ENCODE measurements around the gene RPS6KA4.
"Not testable (repeated sequence)": the region's sequence is repeated elsewhere in the genome, so short reads cannot be mapped to it uniquely, and the experiment has no call there.

The RPS6KA4 gene

GRCh38 chr11:64407630-64408029 is 48.7 kb downstream of the RPS6KA4 start:
- DNase-seq: no peak
- TF ChIP-seq POLR2A (IDR thresholded peaks at IDR 0.05; ENCODE audit: low read length) (no peak), GATA1 (IDR thresholded peaks at IDR 0.05; ENCODE audit: low read depth, low read length) (no peak)

GRCh38 chr11:64409278-64409677 is 50.3 kb downstream of the RPS6KA4 start:
- DNase-seq: no peak
- TF ChIP-seq GATA1 (IDR thresholded peaks at IDR 0.05; ENCODE audit: low read depth, low read length) (no peak), POLR2A (IDR thresholded peaks at IDR 0.05; ENCODE audit: low read length) (no peak)

- no peak for TF ChIP-seq POLR2A (IDR thresholded peaks at IDR 0.05; ENCODE audit: low read length)
- no peak for TF ChIP-seq GATA1 (IDR thresholded peaks at IDR 0.05; ENCODE audit: low read depth, low read length)
- DNase-seq: no peak
Observed at GRCh38 chr11:64409707-64410403, 50.9 kb downstream of the RPS6KA4 start.

GRCh38 chr11:64410404-64410734 is 51.4 kb downstream of the RPS6KA4 start:
- TF ChIP-seq POLR2A (IDR thresholded peaks at IDR 0.05; ENCODE audit: low read length) (no peak), GATA1 (IDR thresholded peaks at IDR 0.05; ENCODE audit: low read depth, low read length) (no peak)
- DNase-seq: no peak

- TF ChIP-seq POLR2A (IDR thresholded peaks at IDR 0.05; ENCODE audit: low read length): no peak
- TF ChIP-seq GATA1 (IDR thresholded peaks at IDR 0.05; ENCODE audit: low read depth, low read length): no peak
- no peak for DNase-seq
Observed at GRCh38 chr11:64413417-64413816, 54.5 kb downstream of the RPS6KA4 start.

GRCh38 chr11:64415286-64415685 is 56.3 kb downstream of the RPS6KA4 start:
- TF ChIP-seq POLR2A (IDR thresholded peaks at IDR 0.05; ENCODE audit: low read length) (no peak), GATA1 (IDR thresholded peaks at IDR 0.05; ENCODE audit: low read depth, low read length) (no peak)
- DNase-seq: no peak

GRCh38 chr11:64415996-64416728 is 57.2 kb downstream of the RPS6KA4 start:
- no peak for DNase-seq
- no peak for TF ChIP-seq GATA1 (IDR thresholded peaks at IDR 0.05; ENCODE audit: low read depth, low read length)
- TF ChIP-seq POLR2A (IDR thresholded peaks at IDR 0.05; ENCODE audit: low read length): no peak

- DNase-seq: not testable (repeated sequence)
Observed at GRCh38 chr11:64418233-64418632, 59.3 kb downstream of the RPS6KA4 start.

GRCh38 chr11:64419257-64419790 is 60.4 kb downstream of the RPS6KA4 start:
- TF ChIP-seq POLR2A (IDR thresholded peaks at IDR 0.05; ENCODE audit: low read length) (no peak), GATA1 (IDR thresholded peaks at IDR 0.05; ENCODE audit: low read depth, low read length) (no peak)
- DNase-seq: no peak

- TF ChIP-seq GATA1 (IDR thresholded peaks at IDR 0.05; ENCODE audit: low read depth, low read length) (no peak), POLR2A (IDR thresholded peaks at IDR 0.05; ENCODE audit: low read length) (no peak)
- DNase-seq: no peak
Observed at GRCh38 chr11:64419818-64420485, 61.0 kb downstream of the RPS6KA4 start.

Data from erythroblast (primary cell).